ENCODE results near the gene ITGAD. TPM values are rescaled to one million over a fixed set of nuclear protein-coding genes. Genes with fewer than 3 reads are reported as not detected.

Gene ITGAD
- total and polyA plus RNA-seq, 2 of the 4 experiments (the other 2 are of a cell fraction) = not detected

- Histone ChIP-seq H3K4me3 (ENCODE audit: insufficient read depth, low read depth, low read length) (no peak overlapping the region), H4K91ac (ENCODE audit: insufficient read depth, low read depth, low read length) (no peak overlapping the region), H3K36me3 (ENCODE audit: control insufficient read depth, insufficient read depth, low read length) (no peaks in the 10 kb centered on the region), H4K8ac (ENCODE audit: low read depth in 2 of 2, low read length in 2 of 2) (no peak overlapping the region), H3K4me1 (ENCODE audit: control insufficient read depth, insufficient read depth, low read length) (no peaks in the 10 kb centered on the region), H2AK9ac (replicated peaks; ENCODE audit: low read depth, low read length, poor library complexity) (no peak overlapping the region), H3K18ac (ENCODE audit: low read depth, low read length) (no peak overlapping the region), H3K79me1 (ENCODE audit: low read depth in 1 of 2, low read length in 2 of 2) (no peaks in the 10 kb centered on the region), H3K9me3 (ENCODE audit: control insufficient read depth, insufficient read depth, low read length) (no peaks in the 10 kb centered on the region), H3K4ac (ENCODE audit: low read depth, low read length) (no peak overlapping the region), H3K9me1 (ENCODE audit: insufficient read depth, low read length) (no peaks in the 10 kb centered on the region), H2BK15ac (ENCODE audit: low read depth, low read length) (no peak overlapping the region), H2BK20ac (ENCODE audit: low read depth, low read length) (no peak overlapping the region), H3K27me3 (ENCODE audit: control insufficient read depth, insufficient read depth, low read length) (peaks cover 2% of the 10 kb centered on the region; the same call in 1 of the 2 replicates), H3K27ac (ENCODE audit: insufficient read depth, low read length) (no peak overlapping the region), H3K23ac (ENCODE audit: low read depth, low read length) (no peak overlapping the region), H2AFZ (replicated peaks; ENCODE audit: low read length, poor library complexity) (no peak overlapping the region), H3K4me2 (ENCODE audit: low read depth, low read length) (no peak overlapping the region), H4K5ac (ENCODE audit: low read depth, low read length) (no peak overlapping the region), H2AK5ac (ENCODE audit: low read depth, low read length) (no peak overlapping the region), H4K20me1 (ENCODE audit: insufficient read depth, low read length) (no peaks in the 10 kb centered on the region), H3K56ac (ENCODE audit: extremely low read depth, insufficient read depth, low read length) (no peak overlapping the region), H3K14ac (replicated peaks; ENCODE audit: low read depth, low read length) (no peak overlapping the region), H3K9ac (ENCODE audit: low read depth, low read length) (no peak overlapping the region), H2BK5ac (ENCODE audit: low read depth, low read length, poor library complexity, severe bottlenecking) (no peak overlapping the region), H2BK120ac (ENCODE audit: low read depth, low read length) (no peak overlapping the region)
- ChIA-PET POLR2A (ENCODE audit: unreplicated experiment) (no interaction called here), CTCF (no interaction called here)
- TF ChIP-seq MXI1 (IDR thresholded peaks at IDR 0.05; ENCODE audit: borderline replicate concordance, low read depth, low read length) (no peak), NFE2L2 (IDR thresholded peaks at IDR 0.05; ENCODE audit: low read depth, low read length) (no peak), ELK1 (IDR thresholded peaks at IDR 0.05; ENCODE audit: borderline replicate concordance, low read depth, low read length) (no peak), CTCF (conservative IDR thresholded peaks at IDR 0.05; ENCODE audit: low read depth, low read length) (no peak), CHD1 (IDR thresholded peaks at IDR 0.05; ENCODE audit: low read depth, low read length) (no peak), RFX5 (IDR thresholded peaks at IDR 0.05; ENCODE audit: low read depth, low read length) (no peak), CEBPB (IDR thresholded peaks at IDR 0.05; ENCODE audit: low read depth, low read length) (no peak), FOS (IDR thresholded peaks at IDR 0.05; ENCODE audit: low read depth, low read length) (no peak), MAFK (IDR thresholded peaks at IDR 0.05; ENCODE audit: low read depth, low read length) (no peak), SMC3 (IDR thresholded peaks at IDR 0.05; ENCODE audit: low read depth, low read length) (no peak), POLR2A (IDR thresholded peaks at IDR 0.05; ENCODE audit: low read depth, low read length) (no peak), MAZ (IDR thresholded peaks at IDR 0.05; ENCODE audit: borderline replicate concordance, low read depth, low read length) (no peak), RAD21 (IDR thresholded peaks at IDR 0.05; ENCODE audit: low read length) (no peak), BHLHE40 (IDR thresholded peaks at IDR 0.05; ENCODE audit: low read depth, low read length) (no peak), RCOR1 (IDR thresholded peaks at IDR 0.05; ENCODE audit: insufficient replicate concordance, low read length) (no peak)
- TF ChIP-seq, protein P1, sequence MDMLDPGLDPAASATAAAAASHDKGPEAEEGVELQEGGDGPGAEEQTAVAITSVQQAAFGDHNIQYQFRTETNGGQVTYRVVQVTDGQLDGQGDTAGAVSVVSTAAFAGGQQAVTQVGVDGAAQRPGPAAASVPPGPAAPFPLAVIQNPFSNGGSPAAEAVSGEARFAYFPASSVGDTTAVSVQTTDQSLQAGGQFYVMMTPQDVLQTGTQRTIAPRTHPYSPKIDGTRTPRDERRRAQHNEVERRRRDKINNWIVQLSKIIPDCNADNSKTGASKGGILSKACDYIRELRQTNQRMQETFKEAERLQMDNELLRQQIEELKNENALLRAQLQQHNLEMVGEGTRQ (IDR thresholded peaks at IDR 0.05; ENCODE audit: low read depth, low read length) = no peak
- ATAC-seq (ENCODE audit: low read depth) = no peak
- in situ Hi-C loops (cut with MboI; ENCODE audit: low sequenced_read_pairs) = no loop called here
- DNase-seq = no peak
- no TSS peak for BruUV-seq (replicated peaks)
- dilution Hi-C loops (cut with HindIII; ENCODE audit: low sequenced_read_pairs, unreplicated experiment) = no loop called here
- intact Hi-C loops (cut with micrococcal nuclease) = no loop called here
- WGBS, 2 experiments (ENCODE audit: extremely low coverage in 2 of 2, insufficient read length in 1 of 2) = 69% methylated on average over 9 of the region's 28 CpGs; no CpG with 5 or more reads in 1 of the 2 experiments
These were observed 36.4 kb upstream of the ITGAD start for GRCh38 chr16:31356566-31357323.
